ENCODE data around the gene NPTX1. TPM values are rescaled to one million over a fixed set of nuclear protein-coding genes. Genes with fewer than 3 reads are reported as not detected.

Gene NPTX1
- 10 to 100 TPM in 1 of 4 donors, 1 to 10 TPM in 2, under 1 TPM in 1; 0.40 to 22.8 (median 7.2) TPM for total RNA-seq

- H3K4me3 ChIP-seq: peak within 1 kb of the TSS; percentile 24 to 50 (median 35)
- TF ChIP-seq POLR2AphosphoS5 (IDR thresholded peaks at IDR 0.05) (peak in 2 of 3 donors; percentile 5 to 22), POLR2A (IDR thresholded peaks at IDR 0.05) (no peak)
- in situ Hi-C loops (cut with MboI; ENCODE audit: low pct_ligation_motif_present in 1 of 4, low pct_unique_long_range_greater_than_20kb in 1 of 4, low sequenced_read_pairs in 3 of 4): no loop called here
- no peak for DNase-seq
- H3K36me3 ChIP-seq: no peaks in the 10 kb centered on the region
- H3K4me1 ChIP-seq: peaks cover 2 to 43% (median 39%) of the 10 kb centered on the region in 4 donors
- H3K27ac ChIP-seq: peak within 1 kb of the TSS; percentile 20 to 81 (median 52)
- H3K9me3 ChIP-seq: no peaks in the 10 kb centered on the region
- peaks cover 99% of the 10 kb centered on the region for H3K27me3 ChIP-seq
- WGBS, 2 donors (ENCODE audit: low coverage in 1 of 2): 5% methylated on average over 30 of the region's 136 CpGs; no CpG with 5 or more reads in 1 of the 2 donors
- intact Hi-C loops (cut with DNase I; ENCODE audit: low total_unique reads): loop anchor here (5.0 kb wide), 1 partner anchor 49 kb away; no protein-coding TSS in a partner anchor
Measured at GRCh38 chr17:80475910-80476876, at the start of gene NPTX1. Gene NPTX1 (minus strand): TSS chr17:80476607. CDS start chr17:80476446, 161 bp downstream.

GRCh38 chr17:80523956-80524712 is 47.7 kb upstream of the NPTX1 start:
- TF ChIP-seq POLR2A (IDR thresholded peaks at IDR 0.05) (no peak), POLR2AphosphoS5 (IDR thresholded peaks at IDR 0.05) (no peak), CTCF (IDR thresholded peaks at IDR 0.05) (no peak), EP300 (IDR thresholded peaks at IDR 0.05; ENCODE audit: low read depth) (no peak)
- intact Hi-C loops (cut with DNase I; ENCODE audit: low total_unique reads): no loop called here
- H3K4me1 ChIP-seq: peaks cover 0 to 9% (median 3%) of the 10 kb centered on the region in 4 donors
- H3K36me3 ChIP-seq: no peaks in the 10 kb centered on the region
- peaks cover 30% of the 10 kb centered on the region for H3K27me3 ChIP-seq
- no peaks in the 10 kb centered on the region for H3K9me3 ChIP-seq
- 51 to 70% methylated on average over 9 to 16 of the region's 16 CpGs for WGBS, 2 donors (ENCODE audit: low coverage in 1 of 2)
- no peak overlapping the region for H3K4me3 ChIP-seq
- in situ Hi-C loops (cut with MboI; ENCODE audit: low pct_ligation_motif_present in 1 of 4, low pct_unique_long_range_greater_than_20kb in 1 of 4, low sequenced_read_pairs in 3 of 4): no loop called here
- H3K27ac ChIP-seq: peak overlapping the region in 3 of 4 donors; percentile 22 to 56 (median 46)
- no peak for DNase-seq

GRCh38 chr17:80523054-80523744 is 46.8 kb upstream of the NPTX1 start:
- no peak for DNase-seq
- Histone ChIP-seq H3K4me3 (no peak overlapping the region), H3K36me3 (no peaks in the 10 kb centered on the region), H3K4me1 (no peaks in the 10 kb centered on the region), H3K9me3 (no peaks in the 10 kb centered on the region), H3K27ac (peak overlapping the region in 3 of 4 donors; percentile 22 to 56 (median 46)), H3K27me3 (peaks cover 22% of the 10 kb centered on the region)
- intact Hi-C loops (cut with DNase I; ENCODE audit: low total_unique reads): no loop called here
- WGBS, 2 donors (ENCODE audit: low coverage in 1 of 2): 80 to 83% methylated on average over 1 to 12 of the region's 12 CpGs
- TF ChIP-seq POLR2AphosphoS5 (IDR thresholded peaks at IDR 0.05) (no peak), EP300 (IDR thresholded peaks at IDR 0.05; ENCODE audit: low read depth) (no peak), POLR2A (IDR thresholded peaks at IDR 0.05) (no peak), CTCF (IDR thresholded peaks at IDR 0.05) (no peak)
- in situ Hi-C loops (cut with MboI; ENCODE audit: low pct_ligation_motif_present in 1 of 4, low pct_unique_long_range_greater_than_20kb in 1 of 4, low sequenced_read_pairs in 3 of 4): no loop called here

GRCh38 chr17:80520810-80521455 is 44.5 kb upstream of the NPTX1 start:
- Histone ChIP-seq H3K27ac (no peak overlapping the region), H3K4me1 (no peaks in the 10 kb centered on the region), H3K4me3 (no peak overlapping the region), H3K27me3 (peaks cover 5% of the 10 kb centered on the region), H3K36me3 (no peaks in the 10 kb centered on the region), H3K9me3 (no peaks in the 10 kb centered on the region)
- DNase-seq: no peak
- in situ Hi-C loops (cut with MboI; ENCODE audit: low pct_ligation_motif_present in 1 of 4, low pct_unique_long_range_greater_than_20kb in 1 of 4, low sequenced_read_pairs in 3 of 4) (no loop called here), intact Hi-C loops (cut with DNase I; ENCODE audit: low total_unique reads) (no loop called here)
- 43 to 62% methylated on average over 5 to 10 of the region's 10 CpGs for WGBS, 2 donors (ENCODE audit: low coverage in 1 of 2)
- TF ChIP-seq POLR2AphosphoS5 (IDR thresholded peaks at IDR 0.05) (no peak), CTCF (IDR thresholded peaks at IDR 0.05) (no peak), POLR2A (IDR thresholded peaks at IDR 0.05) (no peak), EP300 (IDR thresholded peaks at IDR 0.05; ENCODE audit: low read depth) (no peak)
